Common myeloid progenitor, CD34-positive (primary cell): ENCODE results near the gene TNKS1BP1.
"Not testable (repeated sequence)": the region's sequence is repeated elsewhere in the genome, so short reads cannot be mapped to it uniquely, and the experiment has no call there.

Experiments
- CTCF ChIA-PET: fragments of 350-600 bp; sonication (Branson Sonifier 250); formaldehyde crosslinking; loops from one replicate; lab custom pipeline; 2021; ENCODE audit warnings: antibody characterized with exemption; lab: Charles Lee
- POLR2A ChIA-PET: fragments of 350-600 bp; sonication (Branson Sonifier 250); formaldehyde crosslinking; loops from one replicate; lab custom pipeline; 2021; ENCODE audit warnings: antibody characterized with exemption; lab: Charles Lee
- DNase-seq, 3 donors: peaks; one replicate each; pipeline versions ENCODE4 v3.0.0 to v3.0.0-alpha.2; 2013
- H3K27ac ChIP-seq, 2 experiments: 1 replicate in 1 of 2; 2 replicates in 1 of 2; pipeline ENCODE4 v1.7.0; 2013; ENCODE audit warnings: inconsistent platforms in 2 of 2, low read length in 2 of 2, mild to moderate bottlenecking in 2 of 2, low read depth in 1 of 2, moderate library complexity in 1 of 2; ENCODE audit not compliant: severe bottlenecking in 2 of 2, insufficient read depth in 1 of 2, poor library complexity in 1 of 2
- H3K27me3 ChIP-seq, 5 experiments: replicated peaks in 2 of 5; 1 replicate in 3 of 5; 2 replicates in 2 of 5; pipeline versions ENCODE4 v1.6.1 to v1.7.0; 2013; ENCODE audit warnings: low read length in 4 of 5, mild to moderate bottlenecking in 2 of 5, moderate library complexity in 2 of 5, inconsistent platforms in 1 of 5; ENCODE audit not compliant: insufficient read depth in 5 of 5, control insufficient read depth in 4 of 5
- H3K36me3 ChIP-seq, 4 experiments: 1 replicate in 2 of 4; 2 replicates in 2 of 4; pipeline versions ENCODE4 v1.6.1 to v1.7.0; 2013; ENCODE audit warnings: low read length in 3 of 4, control low read depth in 1 of 4, mild to moderate bottlenecking in 1 of 4; ENCODE audit not compliant: control insufficient read depth in 4 of 4, insufficient read depth in 4 of 4
- H3K4me1 ChIP-seq, 4 experiments: 1 replicate in 3 of 4; 2 replicates in 1 of 4; pipeline versions ENCODE4 v1.6.1 to v1.7.1; 2013; ENCODE audit warnings: low read length in 3 of 4, mild to moderate bottlenecking in 3 of 4, control low read depth in 1 of 4, inconsistent platforms in 1 of 4, moderate library complexity in 1 of 4; ENCODE audit not compliant: control insufficient read depth in 4 of 4, insufficient read depth in 4 of 4; ENCODE audit errors: control extremely low read depth in 1 of 4
- H3K4me3 ChIP-seq, 7 experiments: 1 replicate in 4 of 7; 2 replicates in 3 of 7; pipeline versions ENCODE4 v1.5.1 to v1.7.0; 2013; ENCODE audit warnings: mild to moderate bottlenecking in 7 of 7, low read length in 6 of 7, moderate library complexity in 6 of 7, inconsistent platforms in 2 of 7, low read depth in 2 of 7, control low read depth in 1 of 7; ENCODE audit not compliant: insufficient read depth in 4 of 7, control insufficient read depth in 1 of 7; ENCODE audit errors: extremely low read depth in 1 of 7
- H3K9me3 ChIP-seq, 5 experiments: 1 replicate in 4 of 5; 2 replicates in 1 of 5; pipeline versions ENCODE4 v1.6.1 to v1.7.1; 2013; ENCODE audit warnings: low read length in 4 of 5, mild to moderate bottlenecking in 2 of 5, inconsistent platforms in 1 of 5, low read depth in 1 of 5, moderate library complexity in 1 of 5; ENCODE audit not compliant: control insufficient read depth in 4 of 5, insufficient read depth in 2 of 5; ENCODE audit errors: control extremely low read depth in 1 of 5
- WGBS: methylation state at CpG from one replicate; pipeline ENCODE4 v1.1.5; 2013; ENCODE audit not compliant: insufficient coverage; 5-methylcytosine and 5-hydroxymethylcytosine counted together

TNKS1BP1 gene

GRCh38 chr11:57283231-57283990, 41.3 kb downstream of the TNKS1BP1 start:
- ChIA-PET CTCF (no interaction called here), POLR2A (no interaction called here)
- no peaks in the 10 kb centered on the region for H3K4me1 ChIP-seq
- H3K4me3 ChIP-seq: no peak overlapping the region
- 100% methylated on average over 2 of the region's 2 CpGs for WGBS
- no peak for DNase-seq
- peaks cover 0 to 4% (median 0%) of the 10 kb centered on the region in 5 experiments for H3K27me3 ChIP-seq
- H3K27ac ChIP-seq: no peak overlapping the region
- H3K9me3 ChIP-seq: peaks cover 0 to 1% (median 0%) of the 10 kb centered on the region in 5 experiments
- no peaks in the 10 kb centered on the region for H3K36me3 ChIP-seq

GRCh38 chr11:57281546-57281945, 43.2 kb downstream of the TNKS1BP1 start:
- H3K4me1 ChIP-seq, H3K4me3 ChIP-seq, H3K27me3 ChIP-seq, H3K9me3 ChIP-seq, H3K36me3 ChIP-seq, POLR2A ChIA-PET, CTCF ChIA-PET, DNase-seq, H3K27ac ChIP-seq: not testable (repeated sequence)
- 100% methylated on average over 4 of the region's 6 CpGs for WGBS

GRCh38 chr11:57279116-57279515, 45.6 kb downstream of the TNKS1BP1 start:
- DNase-seq: no peak
- ChIA-PET POLR2A (no interaction called here), CTCF (interaction anchor here (0.6 kb wide), 1 partner anchor 13 kb away, joined by 3 read pairs; no protein-coding TSS in a partner anchor)
- Histone ChIP-seq H3K27ac (no peak overlapping the region), H3K27me3 (peaks cover 2 to 7% (median 3%) of the 10 kb centered on the region in 5 experiments), H3K36me3 (no peaks in the 10 kb centered on the region), H3K9me3 (peaks cover 0 to 2% (median 0%) of the 10 kb centered on the region in 5 experiments), H3K4me1 (peaks cover 0 to 4% (median 0%) of the 10 kb centered on the region in 4 experiments), H3K4me3 (no peak overlapping the region)
- WGBS: 94% methylated on average over 3 of the region's 5 CpGs

- H3K27ac ChIP-seq: no peak overlapping the region
- CTCF ChIA-PET: interaction anchor here (0.6 to 2.6 kb wide), 3 partner anchors 10 to 29 kb away, joined by 3 to 9 read pairs (median 8); no protein-coding TSS in a partner anchor
- peaks cover 2 to 7% (median 3%) of the 10 kb centered on the region in 5 experiments for H3K27me3 ChIP-seq
- H3K36me3 ChIP-seq: no peaks in the 10 kb centered on the region
- no peak overlapping the region for H3K4me3 ChIP-seq
- POLR2A ChIA-PET: no interaction called here
- whole genome bisulfite sequencing: 87% methylated on average over 4 of the region's 7 CpGs
- DNase-seq: no peak
- peaks cover 0 to 4% (median 0%) of the 10 kb centered on the region in 4 experiments for H3K4me1 ChIP-seq
- H3K9me3 ChIP-seq: peaks cover 0 to 6% (median 0%) of the 10 kb centered on the region in 5 experiments
Observed at GRCh38 chr11:57278721-57279095, 46.0 kb downstream of the TNKS1BP1 start.

GRCh38 chr11:57277845-57278720, 46.7 kb downstream of the TNKS1BP1 start:
- ChIA-PET POLR2A (no interaction called here), CTCF (interaction anchor here (0.6 to 2.6 kb wide), 5 partner anchors 11 to 434 kb away, joined by 3 to 9 read pairs (median 4); no protein-coding TSS in a partner anchor)
- WGBS: 7% methylated on average over 12 of the region's 14 CpGs
- Histone ChIP-seq H3K27ac (no peak overlapping the region), H3K4me3 (no peak overlapping the region), H3K9me3 (peaks cover 0 to 11% (median 2%) of the 10 kb centered on the region in 5 experiments), H3K36me3 (no peaks in the 10 kb centered on the region), H3K4me1 (peaks cover 0 to 4% (median 0%) of the 10 kb centered on the region in 4 experiments), H3K27me3 (peaks cover 2 to 7% (median 3%) of the 10 kb centered on the region in 5 experiments)
- peak; percentile 15 to 43 (median 42) for DNase-seq

- H3K36me3 ChIP-seq: no peaks in the 10 kb centered on the region
- H3K27ac ChIP-seq: no peak overlapping the region
- H3K9me3 ChIP-seq: peaks cover 0 to 12% (median 2%) of the 10 kb centered on the region in 5 experiments
- DNase-seq: no peak
- peaks cover 2 to 7% (median 3%) of the 10 kb centered on the region in 5 experiments for H3K27me3 ChIP-seq
- CTCF ChIA-PET: interaction anchor here (0.9 to 2.6 kb wide), 7 partner anchors 9 to 435 kb away, joined by 3 to 9 read pairs (median 4); no protein-coding TSS in a partner anchor
- H3K4me3 ChIP-seq: no peak overlapping the region
- 88% methylated on average over 2 of the region's 6 CpGs for WGBS
- H3K4me1 ChIP-seq: peaks cover 0 to 4% (median 0%) of the 10 kb centered on the region in 4 experiments
- POLR2A ChIA-PET: no interaction called here
Observed at GRCh38 chr11:57276971-57277675, 47.6 kb downstream of the TNKS1BP1 start.
